ENCODE results near the gene LAMA3.

LAMA3 gene

DNA sequence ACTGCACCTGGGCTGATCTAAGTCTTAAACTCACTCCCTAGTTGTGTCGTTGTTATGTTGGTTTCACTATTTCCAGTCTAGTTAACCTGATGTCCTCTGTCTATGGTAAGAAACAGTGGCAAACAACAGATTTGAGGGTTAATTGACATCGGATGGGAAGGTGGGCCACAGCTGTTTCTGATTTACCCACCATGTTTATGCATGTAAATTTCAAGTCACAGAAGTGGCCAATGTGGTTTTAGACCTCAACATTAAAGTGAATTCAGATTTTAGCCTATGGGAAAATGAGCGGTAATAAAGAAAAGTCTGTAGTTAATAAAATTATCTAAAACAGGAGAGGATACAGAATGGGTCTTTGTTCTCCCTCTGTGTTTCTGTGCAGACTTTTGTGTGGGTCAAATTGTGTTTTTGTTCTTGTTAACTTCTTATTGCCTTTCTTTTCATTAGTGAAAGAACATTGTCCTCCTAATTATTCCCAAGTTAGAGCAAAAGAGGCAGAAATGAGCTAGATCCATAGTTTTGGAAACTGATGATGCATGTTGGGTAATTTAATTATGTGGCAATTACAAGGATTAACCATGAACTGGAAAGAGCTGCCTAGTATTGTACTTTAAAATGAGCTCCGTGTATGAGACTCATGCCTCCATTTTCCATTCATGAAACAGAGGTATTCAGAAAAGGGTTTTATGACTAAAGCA lies 83.2 kb downstream of the LAMA3 start:
- no peak for DNase-seq (ENCODE audit: low spot score)

DNA sequence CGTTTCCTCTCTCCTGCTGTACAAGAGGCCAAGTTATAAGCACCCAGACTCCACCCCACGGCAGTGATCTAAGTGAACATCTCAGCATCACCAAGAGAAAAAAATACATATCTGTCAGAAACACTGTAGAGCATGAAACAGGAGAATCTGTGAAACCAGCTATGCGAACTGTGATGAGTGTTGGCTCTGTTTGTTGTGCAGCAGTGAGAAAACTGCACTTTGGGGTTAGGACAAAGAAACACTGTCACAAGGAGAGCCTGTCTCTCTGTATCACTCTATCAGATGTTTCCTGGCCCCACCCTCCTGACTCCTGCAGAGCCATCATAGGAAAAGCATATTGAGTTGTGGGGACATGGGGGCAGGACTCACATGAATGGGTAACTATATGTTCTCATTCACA lies 87.1 kb downstream of the LAMA3 start:
- no peak for DNase-seq (ENCODE audit: low spot score)

DNA sequence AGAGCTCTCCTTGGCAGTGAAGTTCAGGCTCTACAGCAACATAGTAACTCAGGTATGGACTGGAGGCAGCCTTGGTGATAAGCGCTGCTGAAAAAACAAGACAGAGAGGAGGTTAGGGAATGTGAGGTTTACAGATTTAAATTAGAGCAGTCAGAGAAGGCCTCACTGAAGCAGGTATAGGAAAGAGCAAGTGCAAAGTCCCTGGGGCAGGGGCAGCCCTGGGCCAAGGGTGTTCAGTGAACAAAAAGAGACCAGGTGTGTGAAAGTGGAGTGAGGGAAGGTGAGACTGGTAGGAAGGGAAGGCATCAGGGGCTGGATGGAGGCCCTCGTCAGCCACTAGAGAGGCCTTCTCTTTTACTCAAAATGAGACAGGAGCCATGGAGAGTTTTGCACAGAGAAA lies 89.6 kb downstream of the LAMA3 start:
- DNase-seq (ENCODE audit: low spot score): no peak

DNA sequence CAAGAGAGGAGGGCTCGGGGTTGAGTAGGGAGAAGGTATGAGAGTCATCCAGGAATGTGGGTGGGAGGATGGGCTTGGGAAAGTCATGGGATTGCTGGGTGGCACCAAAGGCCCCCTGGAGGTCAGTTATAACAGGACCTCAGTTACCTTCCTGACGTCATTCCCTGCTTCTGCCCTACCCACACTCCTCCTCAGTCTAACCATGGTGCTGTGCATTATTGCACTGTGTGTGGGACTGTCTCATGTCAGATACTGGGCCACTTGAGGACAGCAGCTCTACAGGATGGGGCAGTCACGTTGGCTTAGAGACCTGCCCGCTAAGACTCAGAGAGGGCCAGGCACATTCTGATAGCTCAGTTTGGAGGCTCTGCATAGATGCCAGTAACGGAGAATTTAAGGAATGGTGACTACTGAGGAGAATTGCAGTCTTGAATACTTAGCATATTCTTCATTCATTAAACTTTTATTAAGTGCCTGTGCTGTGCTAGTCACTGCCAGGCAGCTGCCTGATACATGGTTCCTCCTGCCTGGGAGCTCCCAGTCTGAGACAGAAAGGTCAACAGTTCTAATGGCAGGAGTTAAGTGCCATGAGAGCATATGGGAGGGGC lies 90.5 kb downstream of the LAMA3 start:
- DNase-seq (ENCODE audit: low spot score): peak; percentile 20

DNA sequence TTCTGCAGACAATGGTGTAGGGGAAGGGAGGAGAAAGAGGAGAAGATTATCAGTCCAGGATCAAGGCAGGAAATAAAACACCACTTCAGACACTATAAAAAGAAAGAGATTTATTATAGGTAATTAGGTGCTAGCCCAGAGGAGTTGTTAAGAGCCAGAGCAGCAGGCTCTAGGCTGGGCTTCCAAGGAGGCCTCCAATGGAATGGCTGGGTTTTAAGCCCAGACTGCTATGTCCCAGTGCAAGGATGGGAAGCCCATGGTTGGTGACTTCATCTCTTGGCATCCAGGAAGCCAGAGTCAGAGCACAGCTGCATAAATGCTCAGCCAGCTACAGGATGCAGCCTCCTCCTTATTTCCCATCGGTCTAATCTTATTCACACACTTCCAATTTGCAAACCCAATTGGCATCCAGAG lies 95.6 kb downstream of the LAMA3 start:
- no peak for DNase-seq (ENCODE audit: low spot score)

DNA sequence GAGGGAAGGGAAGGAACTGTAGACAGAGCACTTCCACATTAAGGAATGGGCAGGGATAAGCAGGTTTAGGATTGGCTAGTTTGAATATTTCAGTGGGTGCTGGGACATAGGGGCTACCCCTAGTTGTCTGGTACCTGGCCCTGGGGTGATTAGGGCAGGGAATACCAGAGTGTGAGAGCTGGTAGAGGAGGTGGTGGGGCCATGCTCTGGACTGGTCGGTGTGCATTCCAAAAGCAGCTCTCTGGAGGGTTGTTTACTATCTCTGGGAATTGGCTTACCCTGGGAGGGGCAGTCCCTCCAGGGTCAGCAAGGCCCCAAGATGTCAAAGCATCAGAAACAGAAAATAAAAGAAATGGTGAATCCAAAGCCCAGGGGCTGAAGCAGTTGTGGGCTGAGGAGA lies 103.8 kb downstream of the LAMA3 start:
- DNase-seq (ENCODE audit: low spot score): no peak

DNA sequence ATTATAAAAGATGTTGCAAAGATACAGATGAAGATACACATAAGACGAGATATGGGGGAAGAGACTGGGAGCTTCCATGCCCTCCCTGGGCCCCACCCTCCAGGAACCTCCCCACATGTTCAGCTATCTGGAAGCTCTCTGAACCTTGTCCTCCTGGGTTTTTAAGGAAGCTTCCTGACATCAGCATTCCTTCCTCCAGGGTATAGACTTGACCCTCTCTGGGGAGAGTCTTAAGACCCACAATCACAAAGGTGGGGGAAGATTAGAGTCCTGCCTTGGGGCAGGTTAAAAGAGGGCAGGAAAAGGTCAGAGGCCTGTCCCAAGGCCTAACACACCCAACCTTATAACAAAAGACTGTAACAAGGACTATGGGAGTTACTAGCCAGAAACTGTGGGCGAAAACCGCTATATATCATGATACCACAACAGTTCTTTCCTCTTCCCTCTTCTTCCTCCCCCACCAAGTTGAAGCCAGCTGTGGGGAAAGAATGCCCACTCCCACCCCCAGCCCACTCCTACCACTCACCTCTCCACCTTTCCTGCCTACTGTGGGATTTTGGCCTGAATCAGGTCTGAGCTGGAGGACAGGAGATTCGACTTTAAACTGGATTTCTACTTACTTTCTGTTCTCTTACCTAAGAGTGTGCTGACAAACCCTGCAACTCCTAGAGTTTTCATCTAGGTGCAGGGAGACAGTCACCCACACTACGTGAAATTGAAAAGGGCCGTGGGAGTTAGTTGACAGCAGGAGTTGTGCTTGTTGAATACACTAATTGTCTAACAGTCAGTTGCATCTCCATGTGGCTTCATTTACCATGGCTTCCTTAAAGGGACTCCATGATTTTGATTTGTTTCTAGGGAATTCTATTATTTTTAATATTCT lies 105.0 kb downstream of the LAMA3 start:
- no peak for DNase-seq (ENCODE audit: low spot score)

DNA sequence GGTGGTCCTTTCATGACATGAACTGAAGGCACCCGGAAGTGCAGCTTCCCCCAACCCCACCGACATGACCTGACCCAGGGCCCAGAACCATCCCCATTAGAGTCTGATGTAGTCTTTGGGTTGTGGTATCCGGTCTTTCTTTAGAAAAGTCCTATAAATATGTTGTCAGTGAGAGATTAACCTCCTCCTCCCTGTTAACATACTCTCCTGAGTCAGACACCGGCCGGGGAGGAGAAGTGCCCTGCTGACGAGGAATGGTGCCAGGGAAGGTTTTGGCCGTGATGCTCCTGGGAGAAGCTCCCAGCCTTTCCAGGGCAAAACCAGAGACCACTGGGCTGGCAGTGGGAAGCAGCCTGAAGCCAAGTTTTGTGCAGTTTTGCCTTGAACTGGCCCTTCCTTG lies 109.0 kb downstream of the LAMA3 start:
- DNase-seq (ENCODE audit: low spot score): no peak

DNA sequence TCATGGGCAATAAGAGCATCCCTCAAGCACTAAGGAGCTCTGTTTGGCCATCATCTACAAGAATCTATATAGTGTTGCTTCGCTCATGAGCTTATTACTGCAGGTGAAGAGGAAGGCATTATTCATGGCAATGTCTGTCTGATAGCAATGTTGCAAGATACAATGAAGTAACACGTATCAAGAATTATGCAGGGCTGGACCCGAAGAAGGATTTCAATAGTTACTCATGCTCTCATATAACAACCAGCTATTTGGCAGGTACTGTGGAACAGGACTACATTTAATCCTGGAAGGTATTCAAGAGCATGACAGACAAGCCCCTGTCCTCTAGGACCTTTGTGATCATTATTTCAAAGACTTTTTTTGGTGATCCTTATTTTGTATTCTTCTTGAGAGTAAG lies 109.6 kb downstream of the LAMA3 start:
- no peak for DNase-seq (ENCODE audit: low spot score)

DNA sequence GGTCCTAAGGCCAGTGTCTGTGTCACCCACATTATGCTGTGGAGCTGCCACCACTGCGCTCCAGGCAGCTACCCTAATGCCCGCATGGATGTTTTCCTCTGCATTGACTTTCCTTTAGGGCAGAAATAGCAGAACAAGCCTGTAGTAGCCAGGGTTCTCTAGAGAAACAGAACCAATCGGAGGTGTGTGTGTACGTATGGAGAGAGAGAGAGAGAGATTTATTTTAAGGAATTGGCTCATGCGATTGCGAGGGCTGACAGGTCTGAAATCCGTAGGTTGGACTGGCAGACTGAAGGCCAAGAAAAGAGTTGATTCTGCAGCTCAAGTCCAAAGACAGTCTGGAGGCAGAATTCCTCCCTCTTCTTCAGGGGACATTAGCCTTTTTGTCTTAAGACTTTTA lies 110.3 kb downstream of the LAMA3 start:
- DNase-seq (ENCODE audit: low spot score): no peak

DNA sequence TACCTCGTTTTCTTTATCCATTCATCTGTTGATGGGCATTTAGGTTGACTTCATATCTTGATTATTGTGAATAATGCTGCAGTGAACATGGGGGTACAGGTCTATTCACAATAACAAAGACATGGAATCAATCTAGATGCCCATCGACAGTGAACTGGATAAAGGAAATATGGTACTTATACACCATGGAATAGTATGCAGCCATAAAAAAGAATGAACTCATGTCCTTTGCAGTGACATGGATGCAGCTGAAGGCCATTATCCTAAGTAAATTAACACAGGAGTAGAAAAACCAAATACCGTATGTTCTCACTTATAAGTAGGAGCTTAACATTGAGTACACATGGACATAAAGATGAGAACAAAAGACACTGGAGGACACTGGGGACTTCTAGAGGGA lies 111.6 kb downstream of the LAMA3 start:
- DNase-seq (ENCODE audit: low spot score): no peak

DNA sequence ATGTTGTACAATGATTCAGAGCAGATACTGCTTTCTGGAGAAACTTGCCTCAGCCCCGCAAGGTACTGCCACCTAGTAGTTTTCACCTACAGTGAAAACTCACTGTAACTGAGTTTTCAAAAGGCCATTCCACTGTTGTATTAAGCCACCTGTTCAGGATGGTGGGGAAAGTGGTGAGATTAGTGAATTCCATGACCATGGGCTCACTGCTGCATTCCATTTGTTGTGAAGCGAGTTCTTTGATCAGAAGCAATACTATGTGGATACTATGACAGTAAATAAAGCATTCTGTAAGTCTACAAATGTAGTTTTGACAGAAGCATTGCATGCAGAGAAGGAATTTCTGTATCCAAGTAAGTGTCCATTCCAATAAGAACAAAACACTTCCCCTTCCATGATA lies 113.6 kb downstream of the LAMA3 start:
- no peak for DNase-seq (ENCODE audit: low spot score)

DNA sequence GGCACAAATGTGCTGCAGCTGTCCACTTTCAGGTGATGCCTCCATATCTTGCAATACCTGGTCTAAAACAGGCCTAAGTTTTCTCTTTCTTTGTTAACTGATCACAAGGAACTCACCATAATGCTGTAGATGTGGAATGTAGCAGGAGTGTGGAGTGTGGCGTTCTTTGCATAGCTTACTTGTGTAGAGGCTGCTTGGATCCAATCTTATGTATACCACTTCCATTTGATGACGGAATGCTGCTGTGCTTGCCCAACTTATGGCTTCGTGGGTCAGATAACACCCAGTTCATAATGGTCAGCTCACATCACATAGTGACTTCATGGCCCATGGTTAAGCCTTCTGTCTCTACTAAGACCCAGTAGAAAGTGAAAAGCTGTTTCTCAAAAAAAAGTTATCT lies 114.5 kb downstream of the LAMA3 start:
- no peak for DNase-seq (ENCODE audit: low spot score)

DNA sequence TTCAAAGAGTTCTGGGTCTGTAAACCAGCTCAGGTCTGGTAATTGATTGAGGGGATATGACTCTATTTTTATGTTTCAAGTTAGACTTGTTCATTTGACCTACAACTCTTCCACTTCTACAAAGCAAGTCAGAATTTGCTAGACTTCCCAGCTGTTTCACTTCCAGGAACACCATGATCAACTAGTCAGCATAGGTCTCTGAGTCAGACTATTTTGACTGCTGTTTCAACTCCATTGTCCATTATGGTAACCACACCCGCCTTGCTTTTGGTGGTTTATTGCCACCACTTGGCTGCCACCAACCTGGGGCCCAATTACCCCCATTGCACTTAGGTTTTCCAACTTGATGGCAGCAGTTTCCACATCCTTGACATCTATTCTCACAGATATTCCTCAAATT lies 116.6 kb downstream of the LAMA3 start:
- DNase-seq (ENCODE audit: low spot score): no peak

DNA sequence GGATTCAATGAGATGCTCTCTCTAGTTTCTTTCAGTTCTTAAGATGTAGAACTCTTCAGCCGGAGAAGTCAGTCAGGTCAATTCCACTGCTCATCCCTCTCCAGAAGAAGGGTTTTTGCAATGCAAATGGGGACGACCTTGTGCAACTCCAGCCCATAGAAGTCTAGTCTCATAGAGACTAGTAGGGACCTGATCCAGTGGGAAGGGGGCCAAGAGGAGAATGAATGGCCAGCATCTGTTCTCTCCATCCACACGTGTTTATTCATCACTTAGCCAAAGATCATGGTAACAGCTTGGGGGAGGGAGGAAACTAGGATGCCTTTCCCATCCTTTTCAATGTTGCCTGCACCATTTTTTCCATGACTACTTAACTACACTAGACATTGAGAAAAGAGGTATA lies 120.2 kb downstream of the LAMA3 start:
- no peak for DNase-seq (ENCODE audit: low spot score)

DNA sequence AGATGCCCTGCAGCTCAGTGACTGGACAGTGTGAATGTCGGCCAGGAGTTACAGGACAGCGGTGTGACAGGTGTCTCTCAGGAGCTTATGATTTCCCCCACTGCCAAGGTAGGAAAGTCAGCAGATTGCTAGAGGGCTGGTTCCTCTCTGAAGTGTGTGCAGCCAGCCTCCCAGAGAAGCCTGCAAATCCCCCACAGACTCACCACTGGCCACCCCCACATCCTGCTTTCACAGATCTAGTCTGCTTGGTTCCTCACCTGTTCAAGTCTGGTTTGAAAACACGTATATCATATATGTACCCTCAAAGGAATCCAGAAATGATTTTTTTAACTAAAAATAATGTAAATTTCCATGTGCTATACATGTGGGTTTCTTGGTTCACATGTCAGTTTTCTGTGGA lies 121.1 kb downstream of the LAMA3 start:
- no peak for DNase-seq (ENCODE audit: low spot score)

DNA sequence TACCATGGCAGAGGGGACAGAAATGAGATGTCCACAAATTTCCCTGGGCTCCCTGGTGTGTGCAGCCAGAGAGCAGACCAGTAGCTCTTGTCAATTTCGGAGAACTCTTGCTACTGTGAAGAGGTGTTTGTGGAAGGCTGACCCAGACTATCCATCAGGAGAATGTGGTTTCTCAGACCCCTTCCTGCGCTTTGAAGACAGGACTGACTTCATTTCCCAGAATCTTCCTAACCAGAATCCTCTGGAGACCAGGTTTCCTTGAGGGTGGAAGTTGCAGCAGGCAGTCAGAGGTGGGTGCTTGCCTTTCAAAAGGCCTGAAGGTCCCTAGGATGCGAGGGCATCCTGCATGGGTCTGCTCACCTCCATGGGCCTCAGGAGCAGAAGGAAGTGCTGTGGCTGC lies 121.9 kb downstream of the LAMA3 start:
- DNase-seq (ENCODE audit: low spot score): no peak

DNA sequence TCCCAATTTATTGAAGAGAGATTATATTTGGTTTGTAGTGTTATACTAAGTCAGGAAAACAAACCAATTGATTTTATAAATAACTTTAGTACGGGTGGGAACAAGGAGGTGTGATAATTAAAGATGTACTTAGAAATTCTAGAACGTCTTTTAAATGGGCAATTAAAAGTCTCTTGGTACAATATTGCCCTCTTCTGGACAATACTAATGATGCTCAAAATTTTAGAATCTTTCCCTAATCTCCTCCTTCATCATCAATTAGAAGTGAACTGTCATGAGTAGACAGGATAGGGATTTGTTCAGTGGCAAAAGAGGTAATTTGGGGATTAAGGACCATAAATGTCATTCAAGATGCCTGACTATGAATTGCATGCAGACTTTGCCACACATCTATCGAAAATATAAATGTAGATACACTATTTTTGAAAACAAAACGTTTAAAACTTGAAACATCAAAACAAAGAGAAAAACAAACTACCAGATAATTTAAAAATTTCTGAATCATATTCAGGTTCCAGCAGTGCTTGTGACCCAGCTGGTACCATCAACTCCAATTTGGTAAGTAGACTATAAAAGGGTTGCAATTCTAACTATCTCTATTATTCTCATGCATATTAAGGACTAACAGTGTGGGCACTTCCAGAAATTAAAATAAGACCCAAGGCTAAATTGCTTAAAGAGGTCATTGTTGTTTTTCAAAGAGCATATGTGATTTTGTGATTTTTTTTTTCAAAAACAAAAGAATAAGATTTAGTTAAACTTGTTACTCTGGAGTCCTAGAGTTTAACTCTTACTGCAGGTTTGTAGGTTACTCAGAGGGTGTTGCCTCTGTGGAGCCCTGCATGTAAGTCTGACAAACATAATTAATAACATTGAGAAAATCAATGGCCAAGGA lies 123.5 kb downstream of the LAMA3 start:
- peak; percentile 57 for DNase-seq (ENCODE audit: low spot score)

DNA sequence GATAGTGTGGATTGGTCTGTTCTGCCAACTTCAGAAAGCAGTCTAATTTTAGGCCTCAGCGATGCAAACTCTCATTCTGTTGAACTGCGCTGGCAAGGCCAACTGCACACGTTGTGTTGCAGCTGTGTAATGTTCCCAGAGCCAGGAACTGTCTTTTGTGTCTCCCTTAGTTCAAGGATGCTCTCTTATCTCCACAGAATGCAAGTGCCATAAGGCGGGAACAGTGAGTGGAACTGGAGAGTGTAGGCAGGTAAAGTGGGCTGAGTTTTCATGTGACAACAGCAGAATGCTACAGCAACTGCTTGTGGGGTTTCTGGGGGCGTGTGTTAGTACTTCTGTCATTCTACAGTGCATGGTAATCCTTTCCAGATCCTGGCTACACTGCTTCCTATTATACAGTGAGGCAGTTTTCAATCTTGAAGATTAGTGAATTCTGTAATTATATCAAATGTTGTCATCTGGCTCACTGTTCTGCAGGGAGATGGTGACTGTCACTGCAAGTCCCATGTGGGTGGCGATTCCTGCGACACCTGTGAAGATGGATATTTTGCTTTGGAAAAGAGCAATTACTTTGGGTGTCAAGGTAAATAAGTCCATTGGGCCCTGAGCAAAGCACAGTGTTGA lies 125.8 kb downstream of the LAMA3 start:
- no peak for DNase-seq (ENCODE audit: low spot score)

DNA sequence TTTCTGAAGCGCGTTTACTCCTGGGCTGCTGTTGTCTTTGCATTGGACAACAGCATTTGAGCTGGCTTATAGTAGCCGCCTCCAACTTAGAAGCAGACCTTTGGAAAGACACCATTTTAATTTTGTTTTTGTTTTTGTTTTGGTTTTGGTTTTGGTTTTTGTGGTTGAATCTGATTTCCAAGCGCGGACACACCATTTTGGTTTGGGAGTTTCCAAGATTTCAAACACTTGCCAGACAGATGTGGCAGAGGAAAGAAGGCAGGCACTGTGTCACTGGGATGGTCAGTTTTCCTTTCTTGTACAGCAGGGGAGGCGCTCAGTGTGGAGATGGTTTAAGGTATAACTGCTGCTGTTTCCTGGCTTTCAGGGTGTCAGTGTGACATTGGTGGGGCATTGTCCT lies 126.8 kb downstream of the LAMA3 start:
- DNase-seq (ENCODE audit: low spot score): no peak

DNA sequence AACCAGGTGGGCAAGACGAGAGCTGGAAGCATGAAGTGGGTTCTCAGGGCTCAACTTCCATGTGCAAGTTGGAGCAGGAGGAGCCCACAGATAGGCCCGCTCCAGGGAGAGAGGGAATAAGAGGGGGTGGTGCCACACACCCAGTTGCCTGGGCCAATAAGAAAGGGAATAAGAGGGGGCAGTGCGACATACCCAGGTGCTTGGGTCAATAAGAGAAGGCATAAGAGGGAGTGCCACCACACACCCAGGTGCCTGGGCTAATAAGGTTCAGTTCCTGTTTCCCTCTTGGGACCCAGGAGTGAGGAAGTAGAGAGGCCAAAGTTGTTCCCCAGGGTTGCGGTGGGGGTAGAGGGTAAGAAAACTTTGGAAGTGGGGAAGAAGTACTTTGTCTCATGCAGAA lies 127.5 kb downstream of the LAMA3 start:
- no peak for DNase-seq (ENCODE audit: low spot score)

DNA sequence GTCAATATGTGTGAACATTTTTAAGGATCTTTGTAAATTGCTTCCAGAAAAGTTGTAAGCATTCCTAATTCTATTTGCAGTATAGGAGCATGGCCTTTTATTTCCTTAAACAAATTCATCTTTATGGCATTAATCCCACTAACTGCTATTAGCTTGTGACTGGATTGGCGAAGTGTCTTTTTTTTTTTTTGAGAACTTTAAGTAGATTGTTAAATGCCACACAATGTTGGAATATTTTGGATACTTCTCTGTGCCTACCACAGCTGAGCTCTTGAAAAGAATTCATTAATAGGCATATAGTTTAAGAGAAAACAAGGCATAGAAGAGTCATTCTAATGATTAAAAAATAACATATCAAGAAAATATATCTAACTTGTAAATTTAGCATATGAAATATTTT lies 129.7 kb downstream of the LAMA3 start:
- DNase-seq (ENCODE audit: low spot score): no peak
